Hematopoietic multipotent progenitor cell treated with erythropoietin and hydrocortisone succinate and interleukin-3 and kit ligand, for 6 days (in vitro differentiated cells): ENCODE measurements around the gene FBXW2.

ENCODE experiments used
- DNase-seq: peaks from one replicate; pipeline ENCODE4 v3.0.0-alpha.2; 2015

FBXW2 gene, protein sequence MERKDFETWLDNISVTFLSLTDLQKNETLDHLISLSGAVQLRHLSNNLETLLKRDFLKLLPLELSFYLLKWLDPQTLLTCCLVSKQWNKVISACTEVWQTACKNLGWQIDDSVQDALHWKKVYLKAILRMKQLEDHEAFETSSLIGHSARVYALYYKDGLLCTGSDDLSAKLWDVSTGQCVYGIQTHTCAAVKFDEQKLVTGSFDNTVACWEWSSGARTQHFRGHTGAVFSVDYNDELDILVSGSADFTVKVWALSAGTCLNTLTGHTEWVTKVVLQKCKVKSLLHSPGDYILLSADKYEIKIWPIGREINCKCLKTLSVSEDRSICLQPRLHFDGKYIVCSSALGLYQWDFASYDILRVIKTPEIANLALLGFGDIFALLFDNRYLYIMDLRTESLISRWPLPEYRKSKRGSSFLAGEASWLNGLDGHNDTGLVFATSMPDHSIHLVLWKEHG

DNA sequence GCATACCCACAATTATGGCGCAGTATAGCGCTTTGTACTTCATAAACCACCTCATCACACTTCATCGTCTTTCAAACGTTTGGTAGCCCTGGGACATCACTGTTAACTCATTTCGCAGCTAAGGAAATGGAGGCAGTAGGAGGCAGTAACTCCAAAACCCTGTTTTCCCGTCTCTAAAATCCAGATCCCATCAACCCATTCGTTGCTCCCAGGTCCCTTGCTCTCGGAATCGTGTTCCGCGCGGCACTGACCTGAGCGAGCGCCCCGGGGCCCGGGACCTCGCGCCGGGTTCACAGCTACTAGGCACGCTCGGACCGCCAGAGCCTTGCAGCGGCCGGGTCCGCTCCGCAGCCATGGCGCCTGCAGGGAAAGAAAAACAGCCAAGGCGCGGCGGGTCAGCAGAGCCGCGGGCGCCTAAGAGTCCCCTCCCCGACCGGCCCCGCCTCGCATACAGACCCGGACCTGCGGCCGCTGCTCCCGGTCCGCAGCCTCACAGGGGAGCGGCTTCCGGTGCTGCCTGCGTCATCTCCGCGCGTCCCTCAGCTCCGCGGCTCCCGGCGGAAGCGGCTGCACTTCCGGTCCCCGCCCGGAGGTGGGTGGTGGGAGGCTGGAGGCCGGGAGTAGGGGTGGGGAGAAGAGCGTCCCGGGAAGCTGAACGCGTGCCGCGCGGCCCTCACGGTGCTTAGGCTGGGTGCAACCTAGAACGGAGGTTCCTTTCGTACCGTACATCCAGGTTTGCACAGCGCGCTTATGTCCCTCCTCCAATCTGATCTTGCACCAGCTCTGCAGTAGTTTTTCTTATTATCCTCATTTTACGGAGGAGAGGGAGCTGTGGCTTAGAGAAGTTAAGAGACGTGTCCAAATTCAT, at the start of gene FBXW2:
Gene FBXW2 (minus strand): TSS at position 519 of the 868 bp plus-strand sequence. CDS start 5,158 bp downstream, outside the sequence.
- peak; percentile 94 for DNase-seq

- DNase-seq: peak; percentile 53
These were observed 48.9 kb upstream of the FBXW2 start for GRCh38 chr9:120841930-120842684.

DNA sequence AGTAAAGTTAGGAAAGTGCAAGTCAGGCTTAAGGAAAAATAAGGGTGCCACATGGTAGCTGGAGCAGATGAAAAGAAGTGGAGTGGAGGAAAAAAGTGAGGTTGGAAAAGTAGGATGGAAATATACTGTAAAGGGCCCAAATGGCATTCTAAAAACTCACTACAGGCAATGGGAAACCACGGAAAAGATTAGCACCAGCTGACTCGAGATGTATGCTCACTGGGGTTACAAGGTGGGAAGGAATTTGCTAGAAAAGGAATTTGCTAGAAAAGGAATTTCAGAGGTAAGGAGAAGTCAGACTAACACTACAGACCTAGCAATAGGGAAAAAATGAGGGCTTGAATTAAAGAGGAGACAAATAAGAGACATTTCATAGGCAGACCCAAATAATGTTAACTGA, 45.9 kb upstream of the FBXW2 start:
- DNase-seq: no peak

DNA sequence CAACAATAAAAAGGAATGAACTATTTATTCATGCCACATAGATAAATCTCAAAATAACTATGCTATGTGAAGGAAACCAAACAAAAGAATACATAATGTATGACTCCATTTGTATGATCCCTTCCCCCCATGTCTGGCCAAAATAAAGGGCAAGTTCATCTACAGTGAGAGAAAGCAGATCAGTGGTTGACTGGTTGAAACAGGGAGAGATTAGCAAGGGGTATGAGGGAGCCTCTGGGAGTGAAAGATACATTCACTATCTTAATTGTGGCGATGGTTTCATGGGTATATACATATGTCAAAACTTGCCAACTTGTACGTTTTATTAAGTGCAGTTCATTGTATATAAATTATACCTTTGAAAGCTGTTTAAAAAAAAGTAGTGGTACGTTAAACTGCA, 44.7 kb upstream of the FBXW2 start:
- DNase-seq: peak; percentile 79

DNA sequence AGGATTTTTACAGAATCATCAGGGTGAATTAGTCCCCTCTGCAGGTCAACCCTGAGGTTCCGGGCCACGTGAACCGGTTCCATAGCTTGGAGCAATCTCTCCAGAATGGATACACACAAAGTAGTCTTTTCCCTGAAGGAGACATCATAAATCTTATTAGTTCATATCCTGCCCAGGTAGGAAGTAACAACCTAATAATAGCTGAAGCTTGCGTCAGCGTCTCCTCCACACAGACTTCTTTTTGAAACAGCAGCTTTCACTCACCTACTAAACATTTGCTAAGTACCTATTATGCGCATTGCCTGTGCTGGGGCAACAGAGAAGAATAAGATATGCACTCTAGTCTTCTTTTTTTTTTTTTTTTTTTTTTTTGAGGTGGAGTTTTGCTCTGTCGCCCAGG, 40.1 kb upstream of the FBXW2 start:
- DNase-seq: no peak

DNA sequence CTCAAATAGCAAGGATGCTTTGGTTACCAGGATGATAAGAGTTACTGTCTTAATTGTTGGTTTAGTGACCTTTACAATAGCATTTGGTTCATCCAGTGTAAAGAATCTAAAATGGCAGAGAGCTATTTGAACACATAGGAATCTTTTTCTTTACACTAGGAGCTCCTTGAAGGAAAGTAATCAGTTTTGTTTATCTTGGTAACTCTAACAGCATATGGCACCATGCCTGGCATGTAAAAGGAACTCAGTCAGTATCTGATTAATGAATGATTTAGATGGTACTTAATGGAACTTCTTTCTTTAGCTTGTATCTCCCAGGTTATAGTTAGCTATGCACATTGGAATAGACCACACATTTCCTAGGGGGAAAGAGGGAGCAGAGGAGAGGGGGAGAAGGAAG, 39.6 kb upstream of the FBXW2 start:
- no peak for DNase-seq

- DNase-seq: no peak
These were observed 37.6 kb upstream of the FBXW2 start for GRCh38 chr9:120830865-120831264.

- no peak for DNase-seq
These were observed 36.9 kb upstream of the FBXW2 start for GRCh38 chr9:120830151-120830550.

GRCh38 chr9:120829650-120830049, 36.4 kb upstream of the FBXW2 start:
- DNase-seq: no peak

DNA sequence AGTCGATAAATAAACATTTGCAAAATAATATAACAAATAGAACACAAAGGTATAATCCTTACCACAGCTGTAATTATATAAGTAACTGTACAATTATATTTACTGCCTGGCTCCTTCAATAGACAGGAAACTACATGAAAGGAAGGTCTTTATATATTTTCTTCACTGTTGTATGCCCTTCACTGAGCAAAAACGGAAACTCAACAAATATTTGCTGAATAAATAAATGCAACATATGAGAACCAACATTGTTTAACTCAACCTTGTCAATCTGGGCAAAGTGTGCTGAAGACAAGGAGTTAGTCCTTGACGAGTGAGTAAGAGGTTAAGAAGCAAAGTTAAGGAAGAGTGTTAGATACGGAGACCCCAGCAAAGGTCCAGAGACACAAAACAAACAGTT, 26.9 kb upstream of the FBXW2 start:
- DNase-seq: no peak

GRCh38 chr9:120818595-120818994, 25.4 kb upstream of the FBXW2 start:
- DNase-seq: no peak

- DNase-seq: no peak
These were observed 21.9 kb upstream of the FBXW2 start for GRCh38 chr9:120815075-120815474.

DNA sequence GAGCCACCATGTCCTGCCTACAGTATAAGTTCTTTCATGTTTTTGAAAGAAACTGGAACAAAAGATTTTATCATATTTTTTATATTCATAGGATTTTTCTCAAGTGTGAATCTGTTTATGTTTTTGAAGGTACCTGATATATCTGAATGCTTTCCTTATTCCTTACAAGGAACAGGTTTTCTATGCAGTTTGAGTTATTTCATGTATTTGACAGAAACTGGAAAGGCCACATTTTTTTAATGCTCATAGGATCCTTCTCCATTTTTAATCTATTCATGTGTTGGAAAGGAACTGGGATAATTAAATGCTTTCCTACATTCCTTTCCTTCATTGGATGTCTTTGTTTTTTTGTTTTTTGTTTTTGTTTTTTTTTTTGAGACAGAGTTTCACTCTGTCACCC, 15.7 kb upstream of the FBXW2 start:
- DNase-seq: no peak

- DNase-seq: no peak
These were observed 14.6 kb upstream of the FBXW2 start for GRCh38 chr9:120807607-120808379.

DNA sequence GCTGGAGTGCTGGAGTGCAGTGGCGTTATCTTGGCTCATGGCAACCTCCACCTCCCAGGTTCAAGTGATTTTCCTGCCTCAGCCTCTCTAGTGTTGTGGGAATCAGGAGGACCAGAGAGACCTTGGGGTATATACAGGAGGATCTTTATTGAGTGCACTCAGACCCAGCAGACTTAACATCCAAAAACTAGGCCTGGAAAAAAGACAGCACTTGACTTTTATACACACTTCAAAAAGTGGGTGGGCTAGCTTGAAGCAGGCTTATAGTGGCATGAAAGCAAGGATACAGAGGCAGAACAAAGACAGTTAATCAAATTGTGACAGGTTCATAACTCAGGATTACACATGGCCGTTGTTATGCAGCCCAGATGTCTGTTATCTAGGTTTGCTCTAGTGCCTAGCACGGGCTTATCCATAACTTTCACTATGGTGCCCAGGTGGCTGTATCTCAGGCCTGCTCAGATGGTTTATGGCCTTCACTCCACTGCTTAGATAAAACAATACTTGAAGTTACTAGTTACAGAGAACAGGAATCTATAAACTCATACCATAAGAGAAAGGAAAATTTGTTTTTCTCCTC, 11.7 kb upstream of the FBXW2 start:
- peak; percentile 49 for DNase-seq

- DNase-seq: no peak
These were observed 8.2 kb upstream of the FBXW2 start for GRCh38 chr9:120801441-120801840.

DNA sequence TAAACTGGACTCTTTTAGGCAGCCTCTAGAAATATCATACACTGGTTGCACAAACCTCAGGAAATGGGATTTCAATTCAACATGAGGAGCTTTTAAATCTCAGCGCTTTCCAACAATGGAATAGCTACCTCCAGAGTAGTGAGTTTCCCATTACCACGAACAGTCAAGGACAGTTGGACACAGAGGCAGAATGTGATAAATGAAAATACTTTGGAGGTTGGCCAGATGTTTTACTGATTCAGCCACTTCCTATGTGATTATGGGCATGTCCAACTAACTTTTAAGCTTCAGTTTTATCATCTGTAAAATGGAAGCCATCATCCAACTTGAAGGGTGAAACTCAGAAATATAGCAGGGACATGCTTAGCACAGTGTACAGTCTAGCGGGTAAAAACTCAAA, 2.1 kb downstream of the FBXW2 start:
- DNase-seq: peak; percentile 32

DNA sequence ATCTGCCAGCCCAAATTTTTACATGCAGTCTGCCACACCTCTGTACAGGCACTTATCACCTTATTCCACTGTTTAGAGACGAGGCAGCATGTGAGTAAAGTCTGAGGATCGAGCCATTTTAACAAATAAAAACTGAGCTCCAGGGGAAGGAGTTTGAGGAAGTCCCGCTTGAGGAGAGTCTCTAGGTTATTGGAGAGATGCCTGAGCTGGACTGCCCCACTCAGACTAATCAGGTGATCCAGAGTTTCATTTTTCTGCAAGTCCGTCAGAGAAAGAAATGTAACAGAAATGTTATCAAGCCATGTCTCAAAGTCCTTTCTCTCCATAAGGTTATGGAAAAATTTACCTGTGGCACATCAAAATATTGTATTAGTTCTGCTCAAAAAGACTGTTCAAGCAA, 5.3 kb downstream of the FBXW2 start:
- no peak for DNase-seq

DNA sequence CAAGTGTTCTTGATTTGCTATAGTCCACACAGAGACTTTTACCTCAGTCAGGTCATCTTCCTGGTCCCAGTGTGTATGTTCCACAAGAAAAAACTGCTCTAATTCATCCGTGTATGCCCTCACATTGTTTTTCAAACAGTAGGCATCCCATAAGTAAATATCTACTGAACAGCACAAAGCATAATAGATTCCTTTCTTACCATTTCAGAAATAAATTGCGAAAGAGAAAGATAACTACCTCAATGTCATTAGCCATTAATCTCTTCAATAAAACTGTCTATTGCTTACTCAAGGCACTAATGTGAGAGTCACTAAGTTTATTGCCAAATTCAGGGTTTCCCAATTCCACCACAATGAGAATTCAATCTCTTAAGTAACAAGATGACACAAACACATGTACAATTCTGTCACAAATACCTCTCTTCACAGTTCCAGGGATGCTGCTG, 9.6 kb downstream of the FBXW2 start:
- DNase-seq: peak; percentile 76

DNA sequence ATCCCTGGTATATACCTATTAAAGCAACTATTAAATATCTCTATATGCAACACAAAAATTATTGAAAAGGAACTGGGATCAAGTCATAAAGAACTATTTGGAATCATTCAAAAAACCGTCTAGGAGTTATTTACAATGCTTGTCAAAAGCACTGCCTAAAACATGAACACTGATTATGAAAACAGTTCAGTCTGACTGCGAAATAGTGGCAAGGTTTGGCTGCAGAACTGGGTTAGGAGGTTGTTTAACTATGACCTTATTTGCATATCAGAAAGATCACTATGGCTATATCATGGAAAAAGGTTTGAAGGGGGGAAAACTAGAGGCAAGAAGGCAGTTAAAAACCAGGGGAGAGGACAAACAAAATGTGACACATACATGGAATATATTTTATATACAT, 12.0 kb downstream of the FBXW2 start:
- no peak for DNase-seq

- DNase-seq: no peak
These were observed 12.8 kb downstream of the FBXW2 start for GRCh38 chr9:120780367-120780766.

- no peak for DNase-seq
These were observed 14.0 kb downstream of the FBXW2 start for GRCh38 chr9:120779227-120779626.
